NCI-H128 (cell line): ENCODE data around the gene TMEM141.
"Not testable (repeated sequence)": the region's sequence is repeated elsewhere in the genome, so short reads cannot be mapped to it uniquely, and the experiment has no call there.

Experiments used
- DNase-seq: peaks from one replicate; lab custom pipeline; 2025; ENCODE audit not compliant: unreplicated experiment; lab: John Stamatoyannopoulos, UW

The TMEM141 gene

DNA sequence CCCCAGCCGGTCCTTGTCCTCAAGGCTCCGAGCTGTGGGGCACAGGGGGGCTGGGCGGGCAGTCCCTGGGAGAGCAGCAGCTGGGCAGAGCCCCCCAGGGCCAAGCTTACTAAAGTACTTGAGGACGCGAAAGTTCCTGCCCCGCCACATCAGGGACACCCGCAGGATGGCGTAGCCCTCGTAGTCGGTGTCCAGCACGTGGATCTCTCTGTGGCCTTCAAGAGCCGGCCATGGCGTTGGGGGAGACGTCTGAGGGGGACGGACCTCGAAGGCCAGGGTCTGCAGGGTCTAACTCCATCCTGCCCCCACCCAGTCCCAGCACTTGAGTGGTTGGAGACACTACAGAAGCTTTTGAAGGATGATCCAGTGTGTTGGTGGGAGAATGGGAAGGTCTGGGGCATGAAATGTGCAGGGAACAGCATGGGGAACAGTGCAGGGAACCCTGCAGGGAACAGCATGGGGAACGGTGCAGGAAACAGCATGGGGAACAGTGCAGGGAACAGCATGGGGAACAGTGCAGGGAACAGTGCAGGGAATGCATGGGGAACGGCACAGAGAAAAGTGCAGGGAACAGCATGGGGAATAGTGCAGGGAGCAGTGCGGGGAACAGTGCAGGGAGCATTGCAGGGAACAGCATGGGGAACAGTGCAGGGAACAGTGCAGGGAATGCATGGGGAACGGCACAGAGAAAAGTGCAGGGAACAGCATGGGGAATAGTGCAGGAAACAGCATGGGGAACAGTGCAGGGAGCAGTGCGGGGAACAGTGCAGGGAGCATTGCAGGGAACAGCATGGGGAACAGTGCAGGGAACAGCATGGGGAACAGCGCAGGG, 35.6 kb upstream of the TMEM141 start:
- not testable (repeated sequence) for DNase-seq

DNA sequence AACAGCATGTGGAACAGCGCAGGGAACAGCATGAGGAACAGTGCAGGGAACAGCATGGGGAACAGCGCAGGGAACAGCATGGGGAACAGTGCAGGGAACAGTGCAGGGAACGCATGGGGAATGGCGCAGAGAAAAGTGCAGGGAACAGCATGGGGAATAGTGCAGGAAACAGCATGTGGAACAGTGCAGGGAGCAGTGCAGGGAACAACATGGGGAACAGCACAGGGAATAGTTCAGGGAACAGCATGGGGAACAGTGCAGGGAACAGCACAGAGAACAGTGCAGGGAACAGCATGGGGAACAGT, 35.1 kb upstream of the TMEM141 start:
- no peak for DNase-seq

DNA sequence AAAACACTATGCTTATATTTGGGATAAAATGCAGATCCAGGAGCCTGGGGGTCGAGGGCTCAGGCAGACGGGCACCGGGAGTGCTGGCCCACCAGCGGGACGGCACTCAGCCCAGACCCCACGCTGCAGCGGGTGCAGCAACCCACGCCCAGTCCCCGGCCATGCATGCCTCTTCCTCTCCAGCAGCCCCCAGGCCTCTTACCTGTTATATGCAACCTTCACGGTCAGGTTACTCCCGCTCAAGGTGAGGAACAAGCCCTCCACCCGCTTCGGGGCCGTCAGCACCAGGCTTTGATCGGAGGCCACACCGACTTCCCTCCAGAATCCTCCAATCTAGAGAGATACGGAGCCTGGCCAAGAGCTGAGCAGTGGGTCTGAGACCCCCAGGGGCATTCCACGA, 34.3 kb upstream of the TMEM141 start:
- no peak for DNase-seq

DNA sequence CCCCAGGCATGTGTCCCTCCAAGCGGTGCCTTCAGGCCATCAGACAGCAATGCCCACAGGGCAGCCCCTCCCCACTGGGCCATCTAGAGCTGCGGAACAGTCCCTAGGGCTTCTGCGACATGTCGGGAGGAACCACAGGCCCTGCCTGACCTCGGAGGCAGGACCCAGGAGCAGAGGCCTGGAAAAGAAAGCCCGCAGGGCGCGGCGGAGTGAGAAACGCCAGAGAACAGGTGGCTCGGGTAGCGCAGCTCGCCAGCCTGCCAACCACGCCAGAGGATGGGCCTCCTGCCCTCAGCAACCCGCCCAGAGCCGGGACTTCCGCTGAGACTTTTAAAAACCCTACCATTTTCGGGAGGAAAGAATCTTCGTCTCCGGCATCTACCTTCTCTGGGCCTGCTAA, 33.8 kb upstream of the TMEM141 start:
- no peak for DNase-seq

DNA sequence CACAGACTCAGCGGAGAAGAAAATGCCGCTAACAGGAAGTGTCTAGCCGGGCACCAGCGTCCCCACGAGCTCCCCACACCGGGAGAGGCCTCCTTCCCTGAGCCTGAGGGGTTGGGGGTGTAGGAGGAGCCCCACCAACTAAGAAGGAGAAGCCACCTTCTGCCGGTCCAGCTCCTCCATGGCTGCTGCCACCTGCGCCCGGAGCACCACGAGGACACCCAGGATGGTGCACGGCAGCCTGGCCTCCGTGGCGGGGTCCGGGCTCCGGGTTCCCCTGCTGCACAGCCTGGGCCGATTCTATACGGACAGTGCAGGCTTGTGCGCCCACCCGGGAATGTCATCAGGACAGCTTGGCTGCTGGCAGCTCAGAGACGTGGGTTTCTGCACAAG, 33.4 kb upstream of the TMEM141 start:
- no peak for DNase-seq

DNA sequence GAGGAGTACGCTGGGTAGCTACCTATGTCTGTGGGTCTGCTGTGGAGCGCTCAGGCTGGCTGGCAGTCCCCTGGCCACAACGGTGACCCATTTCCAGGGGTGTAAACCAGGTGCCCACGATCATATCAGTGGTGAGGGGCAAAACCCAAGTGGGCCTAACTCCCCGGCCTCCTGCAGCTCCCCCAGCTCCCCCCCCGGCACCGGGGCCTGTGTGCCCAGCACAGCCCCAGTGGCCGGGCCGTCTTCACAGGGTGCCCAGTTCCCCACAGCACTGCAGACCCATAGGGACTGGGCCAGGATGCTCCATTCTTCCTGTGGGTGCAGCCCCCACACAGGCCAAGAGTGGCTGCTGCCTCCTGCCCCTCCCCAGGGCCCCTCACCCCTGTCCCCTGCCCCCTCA, 32.1 kb upstream of the TMEM141 start:
- DNase-seq: no peak

DNA sequence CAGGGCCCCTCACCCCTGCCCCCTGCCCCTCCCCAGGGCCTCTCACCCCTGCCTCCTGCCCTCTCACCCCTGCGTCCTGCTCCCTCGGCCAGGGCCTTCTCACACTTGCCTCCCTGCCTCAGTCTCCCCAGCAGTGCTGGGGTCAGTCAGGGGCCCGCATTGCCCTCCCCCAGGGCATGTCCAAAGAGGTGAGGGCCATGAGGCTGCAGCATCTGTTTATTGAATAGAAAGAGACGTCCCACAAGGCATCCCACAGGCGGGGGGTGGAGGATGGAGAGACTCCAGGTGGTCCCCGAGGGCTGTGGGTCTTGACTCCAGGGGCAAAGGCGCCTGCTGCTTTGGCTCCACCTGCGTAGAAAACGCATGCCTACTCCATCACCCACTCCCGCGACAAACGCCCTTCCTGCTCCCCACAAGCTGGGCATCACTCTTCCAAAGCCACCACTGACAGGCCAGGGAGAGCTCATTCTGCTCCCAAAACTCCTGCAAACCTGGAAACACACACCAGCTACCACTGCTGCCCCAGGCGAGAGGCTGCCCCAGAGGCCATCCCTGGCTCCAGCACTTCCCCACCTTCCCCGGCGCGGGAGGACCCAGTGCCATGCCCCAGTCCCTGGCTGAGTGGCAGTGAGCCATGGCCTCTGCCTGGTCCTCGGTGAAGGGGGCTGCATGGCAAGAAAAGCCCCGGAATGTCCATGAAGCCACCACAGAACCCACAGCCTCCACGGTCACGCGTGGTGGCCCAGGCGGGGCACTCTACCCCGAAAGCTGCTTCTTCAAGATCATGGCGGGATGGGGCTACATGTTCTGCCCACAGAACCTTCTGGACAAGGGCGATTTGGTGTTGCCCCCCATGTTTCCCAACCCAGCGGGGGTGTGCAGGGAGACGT, 31.5 kb upstream of the TMEM141 start:
- no peak for DNase-seq

DNA sequence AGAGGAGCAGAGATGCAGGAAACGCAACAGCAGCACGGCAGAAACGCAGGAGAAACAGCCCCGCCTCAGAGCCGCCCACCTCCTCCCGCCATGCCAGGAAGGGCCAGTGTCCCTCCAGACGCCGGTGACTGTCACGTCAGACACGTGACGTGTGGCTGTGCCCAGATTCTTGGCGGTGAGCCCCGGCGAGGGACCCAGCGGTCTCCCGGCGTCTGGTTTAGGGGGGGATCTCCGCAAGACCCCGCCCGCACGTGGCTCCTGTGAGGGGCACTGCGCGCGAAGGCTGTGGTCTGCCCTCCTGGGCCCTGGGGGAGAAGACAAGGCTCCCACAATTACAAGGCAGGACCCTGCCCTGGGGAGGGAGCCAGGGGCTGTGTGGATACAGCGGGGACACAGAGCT, 30.7 kb upstream of the TMEM141 start:
- DNase-seq: no peak

DNA sequence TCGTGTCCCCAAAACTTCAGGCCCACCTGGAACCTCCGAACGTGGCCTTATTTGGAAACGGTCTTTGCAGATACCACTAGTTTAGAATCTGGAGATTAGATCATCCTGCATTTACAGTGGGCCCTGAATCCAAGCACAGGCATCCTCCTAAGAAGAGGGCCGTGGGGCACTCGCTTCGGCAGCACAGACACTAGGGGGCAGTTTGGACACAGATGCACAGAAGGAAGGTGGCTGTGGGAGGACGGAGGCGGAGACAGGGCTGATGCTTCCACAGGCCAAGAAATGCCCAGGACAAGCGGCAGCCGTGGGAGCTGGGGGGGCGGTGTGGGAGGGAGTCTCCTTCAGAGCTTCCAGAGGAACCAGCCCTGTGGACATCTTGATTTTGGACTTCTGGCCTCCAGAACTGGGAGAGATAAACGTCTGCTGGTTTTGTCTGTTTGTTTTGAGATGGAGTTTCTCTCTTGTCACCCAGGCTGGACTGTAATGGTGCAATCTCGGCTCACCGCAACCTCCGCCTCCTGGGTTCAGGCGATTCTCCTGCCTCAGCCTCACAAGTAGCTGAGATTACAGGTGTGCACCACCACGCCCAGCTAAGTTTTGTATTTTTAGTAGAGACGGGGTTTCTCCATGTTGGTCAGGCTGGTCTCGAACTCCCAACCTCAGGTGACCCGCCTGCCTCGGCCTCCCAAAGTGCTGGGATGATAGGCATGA, 30.2 kb upstream of the TMEM141 start:
- not testable (repeated sequence) for DNase-seq

DNA sequence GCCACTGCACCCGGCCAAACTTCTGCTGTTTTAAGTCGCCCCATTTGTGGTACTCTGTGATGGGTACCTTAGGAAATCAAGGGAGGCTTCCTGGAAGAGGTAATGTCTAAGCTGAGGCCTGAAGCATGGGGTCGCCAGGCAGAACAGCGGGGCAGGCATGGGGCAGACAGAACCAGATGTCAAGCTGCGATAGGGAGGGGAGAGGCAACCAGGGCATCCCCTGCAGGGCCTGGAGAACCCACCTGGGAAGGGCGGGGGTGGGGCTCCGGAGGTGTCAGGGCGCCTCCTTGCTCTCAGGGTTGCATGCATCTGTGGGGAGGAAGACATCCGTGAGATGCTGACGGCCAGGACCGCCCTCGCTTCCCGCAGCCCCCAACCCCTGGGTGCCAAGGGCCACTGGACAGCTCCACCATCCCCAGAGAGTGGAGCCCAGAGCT, 29.6 kb upstream of the TMEM141 start:
- no peak for DNase-seq

DNA sequence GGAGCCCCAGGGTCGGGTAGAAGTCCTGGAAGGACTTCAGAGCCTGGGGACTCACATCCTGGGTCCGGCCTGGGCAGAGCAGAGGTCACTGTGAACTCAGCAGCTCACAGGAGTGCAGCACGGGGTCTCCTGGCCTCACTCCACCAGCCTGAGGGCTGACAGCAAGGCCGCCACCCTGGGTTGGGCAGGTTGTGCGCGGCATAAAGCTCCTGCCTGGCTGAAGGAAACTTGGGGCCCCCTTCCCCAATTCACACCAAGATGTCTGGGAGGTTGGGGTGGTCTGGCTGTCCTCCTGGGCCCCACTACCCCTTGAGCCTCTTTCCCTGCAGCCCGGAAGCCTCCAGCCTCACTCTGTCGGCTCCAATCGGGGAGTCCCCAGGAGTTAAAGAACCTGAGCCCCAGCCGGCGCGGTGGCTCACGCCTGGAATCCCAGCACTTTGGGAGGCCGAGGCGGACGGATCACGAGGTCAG, 28.9 kb upstream of the TMEM141 start:
- no peak for DNase-seq

DNA sequence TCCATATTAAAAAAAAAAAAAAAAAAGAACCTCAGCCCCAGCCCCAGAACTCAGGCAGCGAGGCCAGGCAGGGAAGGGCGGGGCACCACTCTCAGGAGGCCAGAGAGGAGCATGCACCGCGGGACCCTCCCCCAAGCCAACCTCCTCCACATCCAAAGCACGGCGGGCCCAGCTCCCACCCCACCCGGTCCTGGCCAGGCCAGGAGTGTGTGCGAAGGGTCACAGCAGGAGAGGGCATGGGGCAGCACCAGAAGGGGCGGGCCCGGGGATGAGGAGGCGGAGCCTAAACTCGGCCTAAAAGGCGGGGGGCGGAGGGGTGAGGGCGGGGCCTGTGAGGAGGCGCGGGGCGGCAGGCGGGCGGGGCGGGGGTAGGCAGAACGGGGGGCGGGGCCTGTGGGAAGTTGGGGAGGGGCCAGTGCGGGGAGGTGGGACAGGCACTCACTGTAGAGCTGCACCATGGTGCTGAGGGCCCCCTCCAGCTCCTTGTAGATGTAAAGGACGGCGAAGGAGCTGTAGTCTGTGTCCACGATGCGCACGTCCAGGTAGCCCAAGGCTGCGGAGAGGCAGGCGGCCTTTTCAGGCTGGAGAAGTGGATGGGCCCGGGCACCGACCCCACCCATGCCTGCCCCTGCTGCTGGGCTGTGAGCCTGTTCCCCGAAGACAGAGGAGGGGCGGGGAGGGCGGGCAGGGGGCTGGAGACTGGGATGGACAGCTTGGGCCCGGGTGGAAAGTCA, 28.1 kb upstream of the TMEM141 start:
- no peak for DNase-seq

DNA sequence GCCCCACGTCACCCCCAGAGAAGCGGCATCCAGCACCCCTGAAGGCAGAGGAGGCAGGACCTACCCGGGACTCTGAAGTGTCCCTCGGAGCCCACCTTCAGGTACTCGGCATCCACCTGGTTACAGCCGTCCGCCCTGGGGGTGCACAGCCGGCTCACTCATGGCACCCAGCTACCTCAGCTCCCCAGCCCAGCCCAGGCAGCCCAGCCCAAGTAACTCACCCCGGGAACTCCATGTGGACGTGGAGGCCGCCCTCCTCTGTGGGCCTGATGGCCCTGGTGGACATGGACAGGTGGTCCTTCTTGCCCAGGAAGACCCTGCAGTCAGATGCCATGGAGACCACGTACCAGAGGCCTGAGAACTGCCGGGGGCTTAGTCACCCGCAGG, 27.5 kb upstream of the TMEM141 start:
- DNase-seq: no peak

DNA sequence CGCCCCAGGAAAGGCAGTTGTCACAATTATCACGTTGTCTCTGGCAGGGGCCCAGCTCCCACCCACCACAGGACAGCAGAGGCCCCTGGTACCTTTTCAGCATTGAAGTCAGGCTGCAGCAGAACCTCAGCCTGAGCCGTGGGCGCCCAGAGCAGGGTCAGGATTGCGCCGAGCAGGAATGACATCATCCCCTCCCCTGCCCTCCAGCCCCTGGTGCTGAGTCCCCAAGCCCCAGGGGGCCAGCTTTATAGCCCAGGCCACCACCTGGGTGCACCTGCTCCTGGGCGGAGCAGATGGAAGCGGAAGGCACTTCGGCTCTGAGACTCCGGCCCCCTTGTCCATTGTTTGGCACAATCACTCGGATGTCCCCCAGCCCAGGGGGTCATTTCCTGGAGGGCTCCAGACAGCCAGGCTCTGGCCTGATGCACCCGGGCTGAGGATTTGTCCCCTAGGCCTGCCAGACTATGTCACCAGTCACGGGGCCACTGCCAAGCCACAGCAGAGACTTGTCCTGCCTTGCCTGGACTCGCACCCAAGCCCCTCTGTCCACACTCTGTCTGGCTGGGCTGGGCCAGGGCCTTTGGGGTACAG, 26.7 kb upstream of the TMEM141 start, which contains the start of gene LCN15:
TSS of gene LCN15 (minus strand) at position 218 of the 591 bp plus-strand sequence. CDS start at position 188, 30 bp downstream.
- DNase-seq: no peak

DNA sequence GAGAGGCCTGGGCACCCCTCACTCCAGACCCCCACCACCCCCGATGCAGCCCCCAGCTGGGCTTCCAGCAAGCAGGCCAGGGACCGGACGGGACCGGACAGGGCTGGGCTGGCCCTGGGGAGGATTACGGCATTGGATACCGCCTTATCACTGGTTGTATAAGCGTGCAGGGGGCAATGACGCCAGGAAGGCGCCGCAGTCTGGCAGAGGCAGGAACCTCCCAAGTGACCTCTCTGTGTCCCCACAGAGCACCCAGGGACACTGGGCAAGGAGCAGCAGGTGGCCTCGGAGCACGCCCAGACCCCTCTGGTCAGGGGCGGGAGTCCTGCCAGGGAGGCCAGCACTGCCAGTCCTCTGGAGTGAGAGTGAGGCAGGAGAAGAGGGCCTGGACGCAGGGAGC, 26.1 kb upstream of the TMEM141 start:
- no peak for DNase-seq

DNA sequence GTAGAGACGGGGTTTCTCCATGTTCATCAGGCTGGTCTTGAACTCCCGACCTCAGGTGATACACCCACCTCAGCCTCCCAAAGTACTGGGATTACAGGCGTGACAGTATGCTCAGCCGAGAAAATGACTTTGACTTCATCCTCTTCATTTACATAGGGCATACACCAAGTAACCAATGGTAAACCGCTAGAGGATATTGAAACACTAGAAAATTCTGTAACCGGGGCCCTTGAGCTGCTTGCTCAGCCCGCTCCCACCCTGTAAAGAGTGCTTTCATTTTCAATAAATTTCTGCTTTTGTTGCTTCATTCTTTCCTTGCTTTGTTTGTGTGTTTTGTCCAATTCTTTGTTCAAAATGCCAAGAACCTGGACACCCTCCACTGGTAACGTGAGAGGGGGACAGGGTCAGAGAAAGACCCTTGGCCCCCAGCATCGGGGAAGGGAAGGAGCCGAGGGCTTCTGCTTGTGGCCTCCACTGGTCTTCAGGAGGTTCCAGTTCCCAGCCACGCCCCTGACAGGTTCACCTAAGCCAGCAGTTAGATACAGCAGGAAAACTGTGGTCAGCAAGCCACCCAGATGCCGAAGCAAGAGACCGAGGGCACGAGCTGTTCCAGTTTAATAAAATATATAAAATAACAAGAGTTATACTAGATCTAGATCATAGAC, 25.3 kb upstream of the TMEM141 start:
- DNase-seq: not testable (repeated sequence)

DNA sequence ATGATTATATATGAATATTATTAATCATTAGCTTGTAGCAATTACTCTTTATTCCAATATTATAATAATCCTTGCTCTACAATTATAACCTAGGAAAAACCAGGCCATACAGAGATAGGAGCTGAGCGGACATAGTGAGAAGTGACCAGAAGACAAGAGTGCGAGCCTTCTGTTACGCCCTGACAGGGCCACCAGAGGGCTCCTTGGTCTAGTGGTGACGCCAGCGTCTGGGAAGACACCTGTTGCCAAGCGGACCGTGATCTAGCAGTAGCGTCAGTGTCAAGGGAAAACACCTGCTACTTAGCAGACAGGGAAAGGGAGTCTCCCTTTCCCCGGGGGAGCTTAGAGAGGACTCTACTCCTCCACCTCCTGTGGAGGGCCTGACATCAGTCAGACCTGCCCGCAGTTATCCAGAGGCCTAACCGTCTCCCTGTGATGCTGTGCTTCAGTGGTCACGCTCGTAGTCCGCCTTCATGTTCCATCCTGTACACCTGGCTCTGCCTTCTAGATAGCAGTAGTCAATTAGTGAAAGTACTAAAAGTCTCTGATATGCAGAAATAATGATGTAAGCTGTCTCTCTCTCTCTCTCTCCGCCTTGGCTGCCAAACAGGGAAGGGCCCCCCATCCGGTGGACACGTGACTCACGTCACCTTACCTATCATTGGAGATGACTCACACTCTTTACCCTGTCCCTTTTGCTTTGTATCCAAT, 24.6 kb upstream of the TMEM141 start:
- DNase-seq: not testable (repeated sequence)

DNA sequence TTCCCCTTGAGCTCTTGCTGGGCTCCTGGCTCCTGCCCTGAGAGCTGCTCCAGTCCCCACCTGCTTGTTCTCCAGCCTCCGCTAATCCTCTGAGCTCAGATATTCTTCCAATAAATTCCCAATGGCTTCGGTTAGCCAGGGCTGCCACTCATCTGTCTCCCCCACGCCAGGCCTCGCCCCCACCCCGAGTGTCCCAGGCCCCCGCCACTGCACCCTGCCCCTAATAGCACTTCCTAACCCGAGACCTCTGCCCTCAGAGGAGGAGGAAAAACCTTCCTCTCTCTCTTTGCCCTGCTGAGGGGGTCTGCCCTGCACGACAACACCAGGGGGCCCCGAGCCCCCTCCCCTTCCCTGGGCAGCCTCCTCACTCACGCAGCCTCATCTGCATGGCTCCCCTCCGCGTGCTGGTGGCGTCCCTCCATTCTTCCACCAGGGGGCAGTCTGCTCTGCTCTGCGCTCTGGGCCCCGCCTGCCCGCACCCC, 21.4 kb upstream of the TMEM141 start:
- DNase-seq: no peak

DNA sequence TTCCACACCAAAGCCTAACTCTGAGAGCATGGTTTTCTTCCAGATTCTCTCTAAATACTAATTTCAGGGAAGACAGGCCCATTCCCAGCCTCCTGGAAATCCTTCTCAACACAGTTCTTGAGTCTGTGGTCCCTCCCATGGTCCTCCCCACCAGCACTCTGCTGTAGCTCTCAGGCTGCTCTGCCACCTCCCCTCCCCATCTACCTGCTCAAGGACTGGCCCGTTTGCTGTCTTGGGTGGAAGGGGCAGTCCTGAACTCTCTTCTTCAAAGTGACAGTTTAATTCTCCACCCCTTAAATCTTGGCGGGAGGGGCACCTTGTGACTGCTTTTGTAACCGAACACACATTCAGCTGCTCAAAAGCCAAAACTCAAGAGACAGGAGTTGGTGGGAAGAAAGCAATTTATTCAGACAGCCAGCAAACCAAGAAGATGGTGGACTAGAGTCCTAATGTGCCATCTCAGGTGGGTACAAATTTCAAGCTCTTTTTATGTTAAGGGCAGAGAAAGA, 19.2 kb upstream of the TMEM141 start:
- DNase-seq: no peak
